Coronary artery (tissue), 2 donors: Measurements from ENCODE around the gene ZNF681.
"Not testable (repeated sequence)": the region's sequence is repeated elsewhere in the genome, so short reads cannot be mapped to it uniquely, and the experiment has no call there.

Experiments used
- DNase-seq: peaks from one replicate; pipeline ENCODE4 v3.0.0-alpha.2; 2017; ENCODE audit warnings: low spot score
- H3K27ac ChIP-seq, 2 donors: fragments of 200-600 bp; sonication (generic); one replicate each; pipeline ENCODE4 v1.5.1; 2016 to 2019
- H3K4me3 ChIP-seq: fragments of 200-600 bp; sonication (generic); 2 replicates; pipeline ENCODE4 v1.5.1; 2016; ENCODE audit warnings: mild to moderate bottlenecking, moderate library complexity
- CTCF ChIP-seq: fragments of 200-600 bp; sonication (generic); IDR thresholded peaks from one replicate; pipeline ENCODE4 v1.5.1; 2019; ENCODE audit warnings: antibody characterized with exemption

Gene ZNF681

GRCh38 chr19:23716792-23717191 is 41.9 kb downstream of the ZNF681 start:
- no peak for DNase-seq
- no peak overlapping the region for H3K27ac ChIP-seq
- TF ChIP-seq CTCF, result no peak
- H3K4me3 ChIP-seq, result no peak overlapping the region

- no peak for DNase-seq
- Histone ChIP-seq H3K4me3 (no peak overlapping the region), H3K27ac (no peak overlapping the region)
- no peak for TF ChIP-seq CTCF
Measured at GRCh38 chr19:23709347-23709746, 49.3 kb downstream of the ZNF681 start.

- no peak for TF ChIP-seq CTCF
- H3K4me3 ChIP-seq, result no peak overlapping the region
- no peak overlapping the region for H3K27ac ChIP-seq
- DNase-seq, result no peak
Measured at GRCh38 chr19:23706657-23707056, 52.0 kb downstream of the ZNF681 start.

- no peak overlapping the region for H3K4me3 ChIP-seq
- no peak overlapping the region for H3K27ac ChIP-seq
- DNase-seq, result no peak
- no peak for TF ChIP-seq CTCF
Measured at GRCh38 chr19:23699521-23699860, 59.2 kb downstream of the ZNF681 start.

GRCh38 chr19:23698711-23699520 is 59.8 kb downstream of the ZNF681 start:
- Histone ChIP-seq H3K27ac (no peak overlapping the region), H3K4me3 (no peak overlapping the region)
- TF ChIP-seq CTCF, result no peak
- DNase-seq, result no peak

- not testable (repeated sequence) for DNase-seq
Measured at GRCh38 chr19:23692937-23693336, 65.8 kb downstream of the ZNF681 start.

More at GRCh38 chr19:23692937-23693336, 65.8 kb downstream of the ZNF681 start:
- H3K27ac ChIP-seq, H3K4me3 ChIP-seq: not testable (repeated sequence)
